ENCODE measurements around the gene CD22. TPM values are rescaled to one million over a fixed set of nuclear protein-coding genes. Genes with fewer than 3 reads are reported as not detected.

Gene CD22
- total RNA-seq, 1 donor from 2014 or later: 15.8 TPM

- H3K27ac ChIP-seq: no peak overlapping the region
- H3K27me3 ChIP-seq: peaks cover 17% of the 10 kb centered on the region
- intact Hi-C loops (cut with DNase I): no loop called here
- H3K9me3 ChIP-seq: no peaks in the 10 kb centered on the region
- no peaks in the 10 kb centered on the region for H3K36me3 ChIP-seq
- no peaks in the 10 kb centered on the region for H3K4me1 ChIP-seq
- DNase-seq (no peak), ATAC-seq (no peak)
- no peak for TF ChIP-seq CTCF (IDR thresholded peaks at IDR 0.05)
- no peak overlapping the region for H3K4me3 ChIP-seq
Observed at GRCh38 chr19:35334144-35334753, 5.3 kb downstream of the CD22 start.

- Histone ChIP-seq H3K36me3 (no peaks in the 10 kb centered on the region), H3K4me1 (no peaks in the 10 kb centered on the region), H3K27ac (no peak overlapping the region), H3K9me3 (no peaks in the 10 kb centered on the region), H3K4me3 (no peak overlapping the region), H3K27me3 (peaks cover 8% of the 10 kb centered on the region)
- DNase-seq: no peak
- ATAC-seq: no peak
- intact Hi-C loops (cut with DNase I): no loop called here
- no peak for TF ChIP-seq CTCF (IDR thresholded peaks at IDR 0.05)
Observed at GRCh38 chr19:35336166-35336955, 7.4 kb downstream of the CD22 start.

- intact Hi-C loops (cut with DNase I): no loop called here
- Histone ChIP-seq H3K27me3 (peaks cover 7% of the 10 kb centered on the region), H3K4me3 (no peak overlapping the region), H3K9me3 (no peaks in the 10 kb centered on the region), H3K27ac (no peak overlapping the region), H3K4me1 (no peaks in the 10 kb centered on the region), H3K36me3 (no peaks in the 10 kb centered on the region)
- peak; percentile 31 for ATAC-seq
- no peak for DNase-seq
- no peak for TF ChIP-seq CTCF (IDR thresholded peaks at IDR 0.05)
Observed at GRCh38 chr19:35337097-35337983, 8.4 kb downstream of the CD22 start.

- Histone ChIP-seq H3K9me3 (no peaks in the 10 kb centered on the region), H3K36me3 (no peaks in the 10 kb centered on the region), H3K27me3 (peaks cover 1% of the 10 kb centered on the region), H3K4me3 (no peak overlapping the region), H3K4me1 (no peaks in the 10 kb centered on the region), H3K27ac (no peak overlapping the region)
- intact Hi-C loops (cut with DNase I): no loop called here
- ATAC-seq: no peak
- no peak for DNase-seq
- TF ChIP-seq CTCF (IDR thresholded peaks at IDR 0.05): no peak
Observed at GRCh38 chr19:35337984-35338296, 9.0 kb downstream of the CD22 start.

- Histone ChIP-seq H3K27ac (no peak overlapping the region), H3K27me3 (no peaks in the 10 kb centered on the region), H3K4me3 (no peak overlapping the region), H3K4me1 (no peaks in the 10 kb centered on the region), H3K36me3 (no peaks in the 10 kb centered on the region), H3K9me3 (no peaks in the 10 kb centered on the region)
- DNase-seq: no peak
- intact Hi-C loops (cut with DNase I): no loop called here
- ATAC-seq: no peak
- TF ChIP-seq CTCF (IDR thresholded peaks at IDR 0.05): no peak
Observed at GRCh38 chr19:35340431-35340830, 11.4 kb downstream of the CD22 start.

Measured in upper lobe of right lung (tissue), 1 donor.